HepG2 (cell line): ENCODE results near the gene SCO1. TPM values are rescaled to one million over a fixed set of nuclear protein-coding genes. Genes with fewer than 3 reads are reported as not detected.

Experiments
- ARID4A ChIP-seq: sonication (generic); formaldehyde crosslinking; IDR thresholded peaks from 2 replicates; pipeline ENCODE4 v1.5.0; 2020; ENCODE audit warnings: mild to moderate bottlenecking, missing genetic modification reagents, borderline replicate concordance
- JDP2 ChIP-seq: sonication (generic); formaldehyde crosslinking; IDR thresholded peaks from 2 replicates; pipeline ENCODE4 v1.8.1; 2022; ENCODE audit warnings: missing genetic modification reagents, borderline replicate concordance
- KDM5B ChIP-seq: sonication (generic); formaldehyde crosslinking; IDR thresholded peaks from 2 replicates; pipeline ENCODE4 v1.4.0; 2020; ENCODE audit warnings: missing genetic modification reagents, mild to moderate bottlenecking, borderline replicate concordance
- KLF16 ChIP-seq, 2 experiments: sonication (generic) in 1 of 2; formaldehyde crosslinking in 1 of 2; IDR thresholded peaks; 2 replicates each; pipeline versions ENCODE4 v1.6.1 to v1.8.0; 2016 to 2023; ENCODE audit warnings: missing genetic modification reagents in 2 of 2, missing compliant biosample characterization in 1 of 2
- POLR2G ChIP-seq: fragments of 200-400 bp; formaldehyde crosslinking; IDR thresholded peaks from 2 replicates; pipeline ENCODE4 v1.6.1; 2018; ENCODE audit warnings: mild to moderate bottlenecking, low read depth, low read length, moderate library complexity
- PRDM10 ChIP-seq: sonication (generic); formaldehyde crosslinking; IDR thresholded peaks from 2 replicates; pipeline ENCODE4 v1.4.0; 2020; ENCODE audit warnings: low read depth, missing genetic modification reagents
- TEAD3 ChIP-seq: optimal IDR thresholded peaks from 2 replicates; pipeline ENCODE3; 2016; ENCODE audit warnings: borderline replicate concordance
- TFE3 ChIP-seq: IDR thresholded peaks from 2 replicates; pipeline ENCODE4 v1.6.1; 2016
- TGIF2 ChIP-seq: IDR thresholded peaks from 2 replicates; pipeline ENCODE4 v1.6.1; 2016; ENCODE audit warnings: control low read depth, missing compliant biosample characterization
- U2AF2 ChIP-seq: fragments of 200-400 bp; formaldehyde crosslinking; IDR thresholded peaks from 2 replicates; pipeline ENCODE4 v1.6.1; 2017; ENCODE audit warnings: low read depth, mild to moderate bottlenecking, low read length
- ZGPAT ChIP-seq: IDR thresholded peaks from 2 replicates; pipeline ENCODE4 v1.6.1; 2016; ENCODE audit warnings: mild to moderate bottlenecking
- ZMYM3 ChIP-seq: sonication (generic); formaldehyde crosslinking; IDR thresholded peaks from 2 replicates; pipeline ENCODE4 v1.5.1; 2020; ENCODE audit warnings: mild to moderate bottlenecking, missing genetic modification reagents
- ZNF335 ChIP-seq: sonication (generic); formaldehyde crosslinking; IDR thresholded peaks from 2 replicates; pipeline ENCODE4 v1.4.0; 2020; ENCODE audit warnings: missing genetic modification reagents
- ZNF672 ChIP-seq: sonication (generic); formaldehyde crosslinking; IDR thresholded peaks from 2 replicates; pipeline ENCODE4 v1.8.1; 2022; ENCODE audit warnings: missing genetic modification reagents
- ZNF780A ChIP-seq: sonication (generic); formaldehyde crosslinking; IDR thresholded peaks from 2 replicates; pipeline ENCODE4 v1.8.0; 2022; ENCODE audit warnings: mild to moderate bottlenecking, missing genetic modification reagents, moderate library complexity
- polyA plus RNA-seq, 8 experiments: library from polyadenylated mRNA; depleted of rRNA in 3 of 8; stranded (reverse) in 7 of 8; unstranded in 1 of 8; fragments of >200 nt; fragmentation: Illumina TruSeq in 4 of 8; extraction: Trizol in 4 of 8; gene quantifications; 2 replicates each; pipeline versions ENCODE4 v1.2.1 to v1.2.3, GENCODE V29; 2011 to 2016; ENCODE audit warnings: low read depth in 4 of 8, missing spikeins in 1 of 8, mixed read lengths in 1 of 8; ENCODE audit not compliant: insufficient read depth in 1 of 8
- total RNA-seq, 5 experiments: library from RNA; depleted of rRNA; stranded (reverse); fragments of >200 nt; fragmentation: Illumina TruSeq; extraction: Trizol; gene quantifications; 2 replicates each; pipeline ENCODE4 v1.2.3, GENCODE V29; 2016; ENCODE audit warnings: low read depth in 1 of 5

The SCO1 gene
- total and polyA plus RNA-seq, 2 of the 13 experiments (the other 11 are each of a cell fraction or from before 2014, with no cell fraction given): 11.4 to 50.3 TPM

- TF ChIP-seq POLR2G (peak; percentile 69), ARID4A (CRISPR knock-in tag) (peak; percentile 79; the same call in 1 of the 2 replicates), KLF16 (CRISPR knock-in tag; IDR thresholded peaks at IDR 0.05) (0 out of 4 replicates have a peak, but pooled peaks of 1 of the 2 experiments have one; percentile 30), ZNF672 (no peak), ZNF780A (peak; percentile 83), TEAD3 (CRISPR knock-in tag) (no peak), ZMYM3 (peak; percentile 70; the same call in 1 of the 2 replicates), U2AF2 (no peak), ZNF335 (0 out of 2 replicates have a peak, but pooled peaks have one; percentile 34), JDP2 (no peak), PRDM10 (CRISPR knock-in tag) (no peak), TGIF2 (CRISPR knock-in tag) (no peak), TFE3 (CRISPR knock-in tag) (peak; percentile 59; the same call in 1 of the 2 replicates), ZGPAT (peak; percentile 72), KDM5B (CRISPR knock-in tag) (peak; percentile 92; the same call in 1 of the 2 replicates)
Measured at GRCh38 chr17:10729334-10730193, 32.2 kb upstream of the SCO1 start, which contains the start of gene TMEM220 (continued).
